ENCODE results near the gene ULK4. TPM values are rescaled to one million over a fixed set of nuclear protein-coding genes. Genes with fewer than 3 reads are reported as not detected.

ULK4 gene
- total and polyA plus RNA-seq, 2 donors (not counting 1 experiment from before 2014, with no cell fraction given), result 9.1 to 9.7 TPM

- no peak for TF ChIP-seq CTCF (conservative IDR thresholded peaks at IDR 0.05 in 1 of 2, IDR thresholded peaks at IDR 0.05 in 1 of 2; ENCODE audit: low read depth in 1 of 2, low read length in 2 of 2)
- no peak for TF ChIP-seq EZH2 (IDR thresholded peaks at IDR 0.05; ENCODE audit: low read length, missing control alignments)
- peaks cover 2% of the 10 kb centered on the region for H3K79me2 ChIP-seq (ENCODE audit: control insufficient read depth, insufficient read depth, low read length)
- no peaks in the 10 kb centered on the region for H3K27me3 ChIP-seq (ENCODE audit: control insufficient read depth, insufficient read depth, low read length)
- no peak overlapping the region for H3K4me3 ChIP-seq (replicated peaks in 1 of 4; ENCODE audit: control extremely low read depth in 1 of 4, insufficient read depth in 1 of 4, low read depth in 3 of 4, low read length in 4 of 4)
- no peak overlapping the region for H3K4me2 ChIP-seq (ENCODE audit: extremely low read depth, insufficient read depth, low read length)
- no peaks in the 10 kb centered on the region for H4K20me1 ChIP-seq (ENCODE audit: control insufficient read depth, extremely low read depth, insufficient read depth, low read length)
- H3K27ac ChIP-seq (ENCODE audit: insufficient read depth, low read length), result no peak overlapping the region
- H2AFZ ChIP-seq (ENCODE audit: low read length), result no peak overlapping the region
- no peaks in the 10 kb centered on the region for H3K4me1 ChIP-seq (ENCODE audit: control insufficient read depth, extremely low read depth, insufficient read depth, low read length)
- peaks cover 11% of the 10 kb centered on the region for H3K36me3 ChIP-seq (ENCODE audit: control insufficient read depth, insufficient read depth, low read length)
- H3K9me3 ChIP-seq (ENCODE audit: control insufficient read depth, insufficient read depth, low read depth, low read length), result no peaks in the 10 kb centered on the region
- DNase-seq (ENCODE audit: low read depth in 2 of 2), result no peak
- no peak overlapping the region for H3K9ac ChIP-seq (ENCODE audit: insufficient read depth, low read length)
Observed at GRCh38 chr3:41236228-41236627, 725.7 kb downstream of the ULK4 start.

GRCh38 chr3:41234823-41235721 is 726.8 kb downstream of the ULK4 start:
- no peaks in the 10 kb centered on the region for H4K20me1 ChIP-seq (ENCODE audit: control insufficient read depth, extremely low read depth, insufficient read depth, low read length)
- H3K27ac ChIP-seq (ENCODE audit: insufficient read depth, low read length), result no peak overlapping the region
- TF ChIP-seq EZH2 (IDR thresholded peaks at IDR 0.05; ENCODE audit: low read length, missing control alignments) (no peak), CTCF (conservative IDR thresholded peaks at IDR 0.05 in 1 of 2, IDR thresholded peaks at IDR 0.05 in 1 of 2; ENCODE audit: low read depth in 1 of 2, low read length in 2 of 2) (no peak)
- no peak overlapping the region for H3K9ac ChIP-seq (ENCODE audit: insufficient read depth, low read length)
- H3K4me2 ChIP-seq (ENCODE audit: extremely low read depth, insufficient read depth, low read length), result no peak overlapping the region
- peak; percentile 53 to 66 for DNase-seq (ENCODE audit: low read depth in 2 of 2)
- no peaks in the 10 kb centered on the region for H3K9me3 ChIP-seq (ENCODE audit: control insufficient read depth, insufficient read depth, low read depth, low read length)
- H3K79me2 ChIP-seq (ENCODE audit: control insufficient read depth, insufficient read depth, low read length), result peaks cover 5% of the 10 kb centered on the region
- H3K4me3 ChIP-seq (replicated peaks in 1 of 4; ENCODE audit: control extremely low read depth in 1 of 4, insufficient read depth in 1 of 4, low read depth in 3 of 4, low read length in 4 of 4), result no peak overlapping the region
- peaks cover 13% of the 10 kb centered on the region for H3K36me3 ChIP-seq (ENCODE audit: control insufficient read depth, insufficient read depth, low read length)
- no peak overlapping the region for H2AFZ ChIP-seq (ENCODE audit: low read length)
- H3K4me1 ChIP-seq (ENCODE audit: control insufficient read depth, extremely low read depth, insufficient read depth, low read length), result no peaks in the 10 kb centered on the region
- no peaks in the 10 kb centered on the region for H3K27me3 ChIP-seq (ENCODE audit: control insufficient read depth, insufficient read depth, low read length)

GRCh38 chr3:41224120-41224806 is 737.6 kb downstream of the ULK4 start:
- Histone ChIP-seq H3K4me1 (ENCODE audit: control insufficient read depth, extremely low read depth, insufficient read depth, low read length) (peaks cover 6% of the 10 kb centered on the region), H3K79me2 (ENCODE audit: control insufficient read depth, insufficient read depth, low read length) (peaks cover 68% of the 10 kb centered on the region), H3K9ac (ENCODE audit: insufficient read depth, low read length) (no peak overlapping the region), H2AFZ (ENCODE audit: low read length) (no peak overlapping the region), H3K27me3 (ENCODE audit: control insufficient read depth, insufficient read depth, low read length) (no peaks in the 10 kb centered on the region), H3K4me3 (replicated peaks in 1 of 4; ENCODE audit: control extremely low read depth in 1 of 4, insufficient read depth in 1 of 4, low read depth in 3 of 4, low read length in 4 of 4) (no peak overlapping the region), H4K20me1 (ENCODE audit: control insufficient read depth, extremely low read depth, insufficient read depth, low read length) (peaks cover 6% of the 10 kb centered on the region), H3K27ac (ENCODE audit: insufficient read depth, low read length) (peak overlapping the region; percentile 13), H3K9me3 (ENCODE audit: control insufficient read depth, insufficient read depth, low read depth, low read length) (no peaks in the 10 kb centered on the region), H3K4me2 (ENCODE audit: extremely low read depth, insufficient read depth, low read length) (no peak overlapping the region), H3K36me3 (ENCODE audit: control insufficient read depth, insufficient read depth, low read length) (peaks cover 17% of the 10 kb centered on the region)
- DNase-seq (ENCODE audit: low read depth in 2 of 2), result peak; percentile 85 to 87
- TF ChIP-seq CTCF (conservative IDR thresholded peaks at IDR 0.05 in 1 of 2, IDR thresholded peaks at IDR 0.05 in 1 of 2; ENCODE audit: low read depth in 1 of 2, low read length in 2 of 2), result no peak
- no peak for TF ChIP-seq EZH2 (IDR thresholded peaks at IDR 0.05; ENCODE audit: low read length, missing control alignments)
